Left colon (tissue), 2 donors: ENCODE measurements around the gene HSDL2. TPM values are rescaled to one million over a fixed set of nuclear protein-coding genes. Genes with fewer than 3 reads are reported as not detected.
A peak's percentile ranks its signal among the peaks of the same experiment; 100 is the strongest.
"Not testable (repeated sequence)": the region's sequence is repeated elsewhere in the genome, so short reads cannot be mapped to it uniquely, and the experiment has no call there.

Source experiments
- ATAC-seq: fragments of 200-7000 bp; cut with Tn5 transposase; one replicate; pipeline ENCODE4 v1.9.1; 2020; ENCODE audit warnings: mild to moderate bottlenecking, moderate library complexity
- DNase-seq, 2 donors: peaks; one replicate each; pipeline ENCODE4 v3.0.0-alpha.2; 2020
- intact Hi-C, 2 donors: fragments of 100-400 bp; cut with DNase I in 1 of 2; cut with micrococcal nuclease in 1 of 2; formaldehyde crosslinking; loops; one replicate each; pipeline versions ENCODE4 v1.11.2 to v1.14.0; 2022; cut with DNase I, micrococcal nuclease
- total RNA-seq, 2 donors: library from RNA; stranded (reverse); fragmentation: NEBNext Ultra II Directional; extraction: Animal tissue kit (Norgen Biotek cat#: 25700); gene quantifications; one replicate each; pipeline ENCODE4 v1.2.1, GENCODE V29; 2021
- donor health status: DM: no; HTN: no; CAD: no.
- donor health status: DM: yes; HTN: yes; CAD: no.

HSDL2 gene
- total RNA-seq, 2 donors from 2014 or later, result 41.1 to 54.4 TPM

DNA sequence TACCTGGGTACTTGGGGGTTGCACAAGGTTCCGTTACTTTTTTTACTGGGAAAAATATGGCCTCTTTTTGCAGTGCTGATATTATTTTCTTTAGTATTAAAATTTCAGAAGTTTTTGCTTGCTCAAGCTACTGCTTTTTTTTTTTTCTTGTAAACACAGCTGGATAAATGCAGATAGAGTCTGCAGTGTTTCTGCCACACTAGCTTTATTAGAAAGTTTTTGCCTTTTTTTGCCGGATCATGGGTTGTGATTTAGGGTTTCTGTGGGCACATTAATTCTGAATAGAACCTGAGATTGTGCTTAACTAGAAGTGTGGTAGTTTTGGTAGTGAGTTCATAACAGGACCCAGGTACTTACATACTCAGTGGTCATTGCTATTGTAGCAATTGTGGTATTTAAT, 126.7 kb downstream of the HSDL2 start:
- no peak for ATAC-seq
- no peak for DNase-seq
- intact Hi-C loops, result no loop called here

DNA sequence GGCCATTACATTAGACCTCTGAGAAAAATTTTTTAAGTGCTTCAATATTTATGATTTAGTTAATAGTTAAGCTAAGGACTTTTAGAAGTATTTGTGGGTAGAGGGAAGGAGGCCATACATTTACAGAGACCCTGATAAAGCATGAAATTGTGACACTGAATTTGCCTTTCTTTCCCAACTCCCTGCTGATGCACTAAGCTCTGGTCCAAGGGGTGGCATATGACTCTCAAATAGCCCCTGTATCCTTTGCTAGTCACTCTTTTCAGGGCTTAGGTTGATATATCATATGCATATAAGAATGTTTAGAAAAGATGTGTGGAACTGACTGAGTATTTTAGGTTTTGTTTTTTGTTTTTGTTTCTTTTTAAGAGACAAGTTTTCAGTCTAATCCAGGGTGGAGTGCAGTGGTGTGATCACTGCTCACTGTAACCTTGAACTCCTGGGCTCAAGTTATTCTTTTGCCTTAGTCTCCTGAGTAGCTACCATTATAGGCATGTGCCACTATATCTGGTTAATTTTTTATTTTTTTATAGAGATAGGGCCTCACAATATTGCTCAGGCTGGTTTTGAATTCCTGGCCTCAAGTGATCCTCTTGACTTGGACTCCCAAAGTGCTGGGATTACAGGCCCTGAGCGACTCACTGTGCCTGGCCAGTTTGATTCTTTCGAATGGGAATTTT, 127.2 kb downstream of the HSDL2 start:
- intact Hi-C loops, result no loop called here
- no peak for DNase-seq
- peak; percentile 76 for ATAC-seq

DNA sequence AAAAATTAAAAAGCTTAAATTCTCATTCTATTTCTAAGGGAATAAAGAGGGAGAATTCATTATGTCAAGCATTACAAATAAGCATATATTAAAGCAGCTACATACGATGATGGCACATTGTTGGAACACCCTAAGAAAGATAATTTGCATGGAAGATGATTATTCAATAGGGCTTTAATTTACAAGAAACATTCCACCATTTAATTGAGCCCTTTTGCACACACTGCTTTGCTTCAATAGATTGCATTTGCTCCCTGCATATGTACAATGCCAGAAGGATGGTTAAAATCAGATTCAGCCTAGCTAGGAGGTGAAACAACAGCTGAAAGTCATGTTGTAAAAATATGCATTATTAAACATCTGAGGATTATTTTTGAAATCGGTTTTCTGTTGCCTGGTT, 128.5 kb downstream of the HSDL2 start:
- no peak for DNase-seq
- no peak for ATAC-seq
- intact Hi-C loops, result no loop called here

DNA sequence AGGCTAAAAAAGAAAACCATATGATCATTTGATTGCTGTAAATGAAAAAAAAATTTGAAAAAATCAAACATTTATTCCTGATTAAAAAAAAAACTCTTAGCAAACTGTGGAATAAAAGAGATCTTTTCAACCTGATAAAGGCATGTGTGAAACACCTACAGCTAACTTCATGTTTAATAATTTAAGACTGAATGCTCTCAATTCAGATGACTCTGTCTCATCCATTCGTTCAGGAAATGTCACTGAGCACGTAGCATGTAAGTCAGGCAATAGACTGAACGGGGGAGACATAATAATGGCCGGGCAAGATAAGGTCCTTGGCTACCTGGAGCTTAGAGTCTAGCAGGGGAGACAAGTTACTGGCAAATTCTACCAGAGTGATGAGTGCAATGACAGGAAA, 132.5 kb downstream of the HSDL2 start:
- ATAC-seq, DNase-seq, intact Hi-C loops: not testable (repeated sequence)

DNA sequence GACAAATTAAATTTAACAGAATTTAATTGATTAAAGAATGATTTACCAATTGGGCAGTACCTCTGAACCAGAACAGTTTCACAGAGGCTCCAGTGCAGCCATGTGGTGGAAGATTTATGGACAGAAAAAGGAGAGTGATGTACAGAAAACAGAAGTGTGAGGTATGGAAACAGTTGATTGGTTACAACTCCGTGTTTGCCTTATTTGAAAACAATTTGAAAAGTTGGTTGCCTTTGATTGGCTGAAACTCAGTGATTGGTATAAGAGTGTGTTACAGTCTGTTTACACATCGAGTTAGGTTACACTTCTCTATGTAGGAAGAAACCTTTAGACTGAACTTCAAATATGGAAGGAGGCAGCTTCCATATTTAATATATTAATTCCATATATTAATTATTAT, 136.9 kb downstream of the HSDL2 start:
- intact Hi-C loops, result no loop called here
- ATAC-seq (no peak), DNase-seq (no peak)

DNA sequence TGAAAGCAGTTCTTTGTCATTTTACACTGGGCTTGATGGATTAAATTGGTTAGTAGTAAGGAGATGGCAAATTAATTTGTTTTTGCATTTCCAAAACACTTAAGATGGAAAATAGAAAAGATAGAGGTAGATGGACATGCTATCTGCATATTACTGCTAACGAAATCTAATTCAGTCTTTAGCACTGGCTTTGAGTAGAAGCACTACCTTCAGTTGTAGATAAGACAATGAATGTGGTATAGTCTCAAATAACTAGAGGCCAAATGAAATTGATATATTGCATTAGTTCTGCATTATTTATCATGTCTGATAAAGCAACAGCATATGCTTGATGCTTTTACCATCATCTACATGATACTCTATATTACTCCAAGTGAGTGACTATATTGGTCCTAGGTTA, 140.2 kb downstream of the HSDL2 start:
- ATAC-seq (no peak), DNase-seq (no peak)
- intact Hi-C loops, result no loop called here

DNA sequence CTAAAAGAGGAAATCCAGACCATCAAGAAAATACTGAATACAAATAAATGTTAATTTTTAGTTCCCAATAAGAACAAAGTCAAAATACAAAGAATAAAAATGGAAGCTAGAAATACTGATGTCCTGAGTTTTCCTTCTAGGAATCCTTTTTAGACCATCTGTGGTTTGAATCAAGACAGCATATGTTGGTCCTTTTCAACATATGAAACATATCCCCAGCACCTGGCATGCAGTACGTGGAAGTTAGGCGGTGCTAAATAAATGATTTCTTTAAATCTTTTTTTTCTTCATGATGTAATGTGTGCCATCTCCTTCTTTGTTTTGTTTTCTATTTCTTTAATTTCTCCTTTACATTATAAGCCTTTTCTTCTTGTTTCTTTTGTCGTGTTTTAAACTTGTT, 140.7 kb downstream of the HSDL2 start:
- intact Hi-C loops, result no loop called here
- ATAC-seq, result no peak
- DNase-seq, result no peak

Other genes with a start within 250 kb of the HSDL2 start
- gene SUSD1, start 204.8 kb upstream of the HSDL2 start, total RNA-seq, result 10 to 100 TPM; 22.9 to 27.4 TPM
- gene PTBP3, start 46.5 kb upstream of the HSDL2 start, total RNA-seq, result 100 to 1,000 TPM; 117 to 126 TPM
- 1 to 10 TPM; 8.7 to 9.5 TPM for gene KIAA1958, start 106.7 kb downstream of the HSDL2 start, total RNA-seq